Head of caudate nucleus (tissue), 42 donors: Measurements from ENCODE around the gene PRR7.
A peak's percentile ranks its signal among the peaks of the same experiment; 100 is the strongest.

Experiments
- DNase-seq, 42 donors: peaks; one replicate each; pipeline versions ENCODE4 v3.0.0 to v3.0.0-alpha.2; 2020 to 2021; ENCODE audit warnings: mixed read lengths in 7 of 42
- intact Hi-C: fragments of 100-400 bp; cut with DNase I; formaldehyde crosslinking; loops from one replicate; pipeline ENCODE4 v1.15.0; 2022

Gene PRR7

GRCh38 chr5:177456976-177457851 is 10.6 kb downstream of the PRR7 start:
- peak in 41 of 42 donors; percentile 46 to 91 (median 80) for DNase-seq
- intact Hi-C loops: loop anchor here (5.0 kb wide), 1 partner anchor 40 kb away; the partner anchor contains the start of gene PDLIM7

- intact Hi-C loops: loop anchor here (5.0 kb wide), 1 partner anchor 39 kb away; the partner anchor contains the start of gene PDLIM7
- peak in 2 of 42 donors; percentile 7 to 29 for DNase-seq
Observed at GRCh38 chr5:177457852-177458681, 11.5 kb downstream of the PRR7 start.

- intact Hi-C loops: loop anchor here (5.0 kb wide), 1 partner anchor 38 kb away; the partner anchor contains the start of gene PDLIM7
- peak; percentile 69 to 97 (median 88) for DNase-seq
Observed at GRCh38 chr5:177458912-177459350, 12.3 kb downstream of the PRR7 start.

GRCh38 chr5:177459357-177459756 is 12.7 kb downstream of the PRR7 start:
- intact Hi-C loops: loop anchor here (5.0 kb wide), 1 partner anchor 38 kb away; the partner anchor contains the start of gene PDLIM7
- no peak for DNase-seq

- no peak for DNase-seq
- intact Hi-C loops: loop anchor here (5.0 kb wide), 1 partner anchor 37 kb away; the partner anchor contains the start of gene PDLIM7
Observed at GRCh38 chr5:177459819-177460628, 13.4 kb downstream of the PRR7 start.

GRCh38 chr5:177462021-177462670 is 15.5 kb downstream of the PRR7 start:
- intact Hi-C loops: no loop called here
- DNase-seq: peak in 25 of 42 donors; percentile 34 to 84 (median 57)

- intact Hi-C loops: no loop called here
- no peak for DNase-seq
Observed at GRCh38 chr5:177465044-177465443, 18.4 kb downstream of the PRR7 start.

GRCh38 chr5:177466861-177467260 is 20.2 kb downstream of the PRR7 start:
- no peak for DNase-seq
- intact Hi-C loops: no loop called here

GRCh38 chr5:177467436-177467835 is 20.8 kb downstream of the PRR7 start:
- intact Hi-C loops: no loop called here
- DNase-seq: no peak

GRCh38 chr5:177468329-177468684 is 21.7 kb downstream of the PRR7 start:
- intact Hi-C loops: no loop called here
- no peak for DNase-seq

- intact Hi-C loops: no loop called here
- peak; percentile 59 to 93 (median 79) for DNase-seq
Observed at GRCh38 chr5:177468685-177469628, 22.3 kb downstream of the PRR7 start.

- intact Hi-C loops: no loop called here
- no peak for DNase-seq
Observed at GRCh38 chr5:177469750-177470525, 23.3 kb downstream of the PRR7 start.

- intact Hi-C loops: no loop called here
Observed at GRCh38 chr5:177470759-177471536, 24.3 kb downstream of the PRR7 start.

GRCh38 chr5:177471610-177472356 is 25.2 kb downstream of the PRR7 start:
- intact Hi-C loops: no loop called here
- no peak for DNase-seq

More at GRCh38 chr5:177470759-177471536, 24.3 kb downstream of the PRR7 start:
- DNase-seq: peak in 7 of 42 donors; percentile 26 to 71 (median 51)
